Heart right ventricle (tissue), 16 donors: ENCODE measurements around the gene LRMDA. TPM values are rescaled to one million over a fixed set of nuclear protein-coding genes. Genes with fewer than 3 reads are reported as not detected.

ENCODE experiments used
- ATAC-seq, 8 donors: fragments of 200-7000 bp; cut with Tn5 transposase; one replicate each; pipeline ENCODE4 v1.9.1; 2020; ENCODE audit warnings: mild to moderate bottlenecking in 8 of 8, moderate library complexity in 8 of 8, moderate number of reproducible peaks in 1 of 8
- DNase-seq, 2 donors: peaks; one replicate each; pipeline ENCODE4 v3.0.0-alpha.2; 2020
- H3K27ac ChIP-seq, 10 donors: fragments of 200-600 bp; sonication (generic) in 2 of 10; one replicate each; pipeline versions ENCODE4 v1.5.0 to v1.8.0; 2020 to 2022; ENCODE audit warnings: mild to moderate bottlenecking in 3 of 10
- H3K27me3 ChIP-seq, 7 donors: fragments of 200-600 bp; one replicate each; pipeline ENCODE4 v1.8.0; 2021 to 2022; ENCODE audit warnings: mild to moderate bottlenecking in 2 of 7
- H3K36me3 ChIP-seq, 9 donors: fragments of 200-600 bp; sonication (generic) in 1 of 9; one replicate each; pipeline versions ENCODE4 v1.5.0 to v1.8.0; 2020 to 2022; ENCODE audit warnings: mild to moderate bottlenecking in 2 of 9
- H3K4me1 ChIP-seq, 9 donors: fragments of 200-600 bp; sonication (generic) in 1 of 9; one replicate each; pipeline versions ENCODE4 v1.5.0 to v1.8.0; 2020 to 2022; ENCODE audit warnings: mild to moderate bottlenecking in 4 of 9
- H3K4me3 ChIP-seq, 10 donors: fragments of 200-600 bp; sonication (generic) in 2 of 10; one replicate each; pipeline versions ENCODE4 v1.5.0 to v1.8.0; 2020 to 2022; ENCODE audit warnings: mild to moderate bottlenecking in 7 of 10, moderate library complexity in 2 of 10
- H3K9me3 ChIP-seq, 11 donors: fragments of 200-600 bp in 10 of 11; sonication (generic) in 2 of 11; one replicate each; pipeline versions ENCODE4 v1.5.0 to v1.8.0; 2013 to 2022; ENCODE audit warnings: mild to moderate bottlenecking in 2 of 11, control low read depth in 1 of 11, moderate library complexity in 1 of 11
- WGBS, 2 donors: extraction: QIAGEN DNeasy Blood & Tissue Kit; methylation state at CpG; one replicate each; pipeline ENCODE4 v1.1.7; 2013; ENCODE audit warnings: inconsistent platforms in 1 of 2; 5-methylcytosine and 5-hydroxymethylcytosine counted together
- intact Hi-C, 10 donors: fragments of 100-400 bp; cut with DNase I; formaldehyde crosslinking; loops; one replicate each; pipeline versions ENCODE4 v1.11.1 to v1.14.2; 2022
- polyA plus RNA-seq, 2 donors: library from polyadenylated mRNA; stranded (reverse); fragments of 200-250 nt; gene quantifications; one replicate each; pipeline ENCODE4 v1.2.3, GENCODE V29; 2013
- total RNA-seq, 10 donors: library from RNA; stranded (reverse); fragmentation: NEBNext Ultra II Directional in 3 of 10; extraction: Animal tissue kit (Norgen Biotek cat#: 25700) in 3 of 10; gene quantifications; one replicate each; pipeline versions ENCODE4 v1.2.1 to v1.2.4, GENCODE V29; 2021 to 2023
- TF ChIP-seq, protein P1 (sequence below), 9 donors: fragments of 200-600 bp; sonication (generic) in 2 of 9; IDR thresholded peaks; one replicate each; pipeline versions ENCODE4 v1.5.0 to v1.8.0; 2021 to 2022; ENCODE audit warnings: antibody characterized with exemption in 9 of 9, mild to moderate bottlenecking in 5 of 9, moderate library complexity in 1 of 9
- donor health status: Arrhythmogenic right ventricular cardiomyopathy.
- donor health status: ischemic (EF 13 %, LVEDD 7.1; RV severe dilation, severe dysfunction).
- donor health status: healthy with polysubstance abuse.
- donor health status: DM: no; HTN: yes; CAD: no.
- donor health status: DM: no; HTN: no; CAD: no.
- donor health status: ischemic (EF 25% LVEDD 6.9; RV normal size, moderate dysfunction).
- donor health status: ischemic (EF 25% LVEDD 5.7; RV mildly dilated, moderate dysfunction).
- donor health status: healthy.
- donor health status: DM: yes; HTN: yes; CAD: no.
- donor health status: Ischemic cardiomyopathy.
- donor health status: ischemic (EF 35%, LVEDD 5.7; RV mildly dilated, moderate dysfunction).
- donor health status: nonischemic (EF 11% LVEDD 7.7; RV severe dilation, severe dysfunction).
- donor health status: DM: yes; HTN: yes; CAD: no.
- donor health status: PGD.
- donor health status: ischemic (EF 29% LVEDD 5.4; RV normal size, mild dysfunction).
- donor health status: nonischemic (EF 23%, LVEDD 6.1; RV moderate dilation, normal function).

The LRMDA gene
- total and polyA plus RNA-seq, 12 donors: 4.0 to 59.8 (median 12.7) TPM

DNA sequence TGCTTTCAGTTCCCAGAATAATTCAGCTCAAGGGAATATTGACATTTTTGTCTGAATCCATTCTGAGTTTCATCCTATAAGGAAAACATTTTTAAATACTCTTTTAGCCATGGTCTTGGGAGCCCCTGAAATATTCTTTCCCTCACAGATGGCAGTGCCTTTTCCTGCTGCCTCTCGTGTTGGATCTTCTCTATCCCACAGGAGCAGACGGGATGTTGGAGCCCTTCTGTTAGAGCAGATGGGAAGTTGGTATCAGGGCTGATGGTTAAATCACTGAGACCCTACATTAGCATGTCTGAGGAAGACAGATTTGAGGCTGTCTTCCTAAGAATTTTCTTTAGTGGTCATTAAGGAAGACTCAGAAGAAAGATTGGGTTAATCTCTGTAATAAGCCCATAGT is 737.8 kb downstream of the LRMDA start:
- Histone ChIP-seq H3K4me1 (no peaks in the 10 kb centered on the region), H3K27me3 (no peaks in the 10 kb centered on the region), H3K27ac (no peak overlapping the region), H3K4me3 (no peak overlapping the region), H3K9me3 (peaks cover 0 to 19% (median 0%) of the 10 kb centered on the region in 11 donors), H3K36me3 (no peaks in the 10 kb centered on the region)
- ATAC-seq (no peak), DNase-seq (no peak)
- WGBS, 2 donors: 88 to 95% methylated on average over 2 of the region's 2 CpGs
- intact Hi-C loops: no loop called here
- TF ChIP-seq, protein P1, sequence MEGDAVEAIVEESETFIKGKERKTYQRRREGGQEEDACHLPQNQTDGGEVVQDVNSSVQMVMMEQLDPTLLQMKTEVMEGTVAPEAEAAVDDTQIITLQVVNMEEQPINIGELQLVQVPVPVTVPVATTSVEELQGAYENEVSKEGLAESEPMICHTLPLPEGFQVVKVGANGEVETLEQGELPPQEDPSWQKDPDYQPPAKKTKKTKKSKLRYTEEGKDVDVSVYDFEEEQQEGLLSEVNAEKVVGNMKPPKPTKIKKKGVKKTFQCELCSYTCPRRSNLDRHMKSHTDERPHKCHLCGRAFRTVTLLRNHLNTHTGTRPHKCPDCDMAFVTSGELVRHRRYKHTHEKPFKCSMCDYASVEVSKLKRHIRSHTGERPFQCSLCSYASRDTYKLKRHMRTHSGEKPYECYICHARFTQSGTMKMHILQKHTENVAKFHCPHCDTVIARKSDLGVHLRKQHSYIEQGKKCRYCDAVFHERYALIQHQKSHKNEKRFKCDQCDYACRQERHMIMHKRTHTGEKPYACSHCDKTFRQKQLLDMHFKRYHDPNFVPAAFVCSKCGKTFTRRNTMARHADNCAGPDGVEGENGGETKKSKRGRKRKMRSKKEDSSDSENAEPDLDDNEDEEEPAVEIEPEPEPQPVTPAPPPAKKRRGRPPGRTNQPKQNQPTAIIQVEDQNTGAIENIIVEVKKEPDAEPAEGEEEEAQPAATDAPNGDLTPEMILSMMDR (IDR thresholded peaks at IDR 0.05): no peak

DNA sequence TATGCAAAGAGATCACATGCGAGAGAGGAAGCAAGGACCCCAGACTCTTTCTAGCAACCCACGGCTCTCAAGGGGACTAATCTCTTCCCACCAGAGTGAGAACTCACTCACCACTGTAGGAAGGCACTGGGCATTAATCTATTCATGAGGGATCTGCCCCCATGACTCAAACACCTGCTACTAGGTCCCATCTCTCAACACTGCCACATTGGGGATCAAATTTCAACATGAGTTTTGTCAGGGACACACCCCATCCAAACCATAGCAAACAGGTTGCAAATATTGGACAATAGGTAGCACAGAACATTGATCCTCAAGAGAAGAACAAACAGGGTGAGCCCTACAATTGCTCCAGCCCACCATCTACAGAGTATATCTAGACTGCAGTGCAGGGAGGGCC is 740.6 kb downstream of the LRMDA start:
- intact Hi-C loops: no loop called here
- ATAC-seq (no peak), DNase-seq (no peak)
- Histone ChIP-seq H3K36me3 (no peaks in the 10 kb centered on the region), H3K9me3 (peaks cover 0 to 7% (median 0%) of the 10 kb centered on the region in 11 donors), H3K4me3 (no peak overlapping the region), H3K27me3 (no peaks in the 10 kb centered on the region), H3K27ac (no peak overlapping the region), H3K4me1 (no peaks in the 10 kb centered on the region)
- TF ChIP-seq, protein P1 (IDR thresholded peaks at IDR 0.05): no peak
- 89 to 93% methylated on average over 2 of the region's 2 CpGs for WGBS, 2 donors

DNA sequence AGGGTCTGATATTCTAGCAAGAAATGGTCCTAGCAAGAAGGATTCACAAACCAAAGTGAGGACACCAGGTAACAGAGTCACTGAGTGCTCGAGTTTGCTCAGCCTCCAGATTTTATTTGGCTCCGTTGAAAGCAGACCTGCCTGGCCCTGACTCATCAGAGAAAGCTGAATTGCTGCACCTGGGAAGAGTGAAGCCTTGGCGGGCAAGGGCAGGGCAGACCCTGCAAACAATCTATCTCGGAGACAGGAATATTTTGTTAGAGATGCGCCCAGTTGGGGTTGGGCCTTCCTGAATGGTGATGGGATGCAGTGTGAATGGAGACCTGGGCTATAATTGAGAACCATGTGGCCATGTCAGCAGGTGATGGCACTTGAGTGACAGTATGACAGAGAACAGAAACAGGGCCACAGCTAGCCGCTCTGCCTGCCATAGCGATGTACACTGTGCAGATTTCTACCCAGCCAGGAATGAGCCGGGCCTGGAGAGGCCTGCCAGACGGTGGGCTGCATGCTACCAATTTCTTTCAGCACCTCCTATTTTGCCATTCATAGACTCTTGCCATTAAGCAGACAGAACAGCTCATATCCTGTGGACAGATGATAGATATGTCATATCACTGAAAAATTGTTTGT is 744.2 kb downstream of the LRMDA start:
- 63 to 77% methylated on average over 9 of the region's 9 CpGs for WGBS, 2 donors
- H3K27me3 ChIP-seq: no peaks in the 10 kb centered on the region
- H3K4me3 ChIP-seq: no peak overlapping the region
- intact Hi-C loops: no loop called here
- peak in 1 of 8 donors; percentile 45 for ATAC-seq
- no peaks in the 10 kb centered on the region for H3K36me3 ChIP-seq
- H3K9me3 ChIP-seq: no peaks in the 10 kb centered on the region
- peaks cover 0 to 16% (median 0%) of the 10 kb centered on the region in 9 donors for H3K4me1 ChIP-seq
- DNase-seq: no peak
- no peak overlapping the region for H3K27ac ChIP-seq
- TF ChIP-seq, protein P1 (IDR thresholded peaks at IDR 0.05): no peak

DNA sequence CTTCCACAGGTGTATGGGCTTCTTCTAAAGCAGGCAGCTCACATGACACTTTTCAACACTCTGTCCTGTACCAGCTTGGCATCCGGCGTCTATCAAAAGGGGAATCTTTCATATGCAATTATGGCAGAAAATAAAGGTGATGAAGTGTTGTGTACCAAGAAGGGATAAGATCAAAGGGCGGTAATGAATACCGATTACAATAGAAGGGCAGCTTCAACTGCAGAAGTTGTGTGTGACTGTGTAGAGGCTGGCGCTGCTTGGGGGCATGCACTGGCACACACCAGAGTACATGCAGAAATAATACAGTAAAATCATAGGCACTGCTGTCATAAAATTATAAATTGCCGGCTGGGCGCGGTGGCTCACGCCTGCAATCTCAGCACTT is 744.7 kb downstream of the LRMDA start:
- H3K27ac ChIP-seq: no peak overlapping the region
- no peaks in the 10 kb centered on the region for H3K9me3 ChIP-seq
- intact Hi-C loops: no loop called here
- TF ChIP-seq, protein P1 (IDR thresholded peaks at IDR 0.05): no peak
- WGBS, 2 donors: 53 to 70% methylated on average over 9 of the region's 9 CpGs
- no peak overlapping the region for H3K4me3 ChIP-seq
- H3K27me3 ChIP-seq: no peaks in the 10 kb centered on the region
- DNase-seq (no peak), ATAC-seq (no peak)
- H3K36me3 ChIP-seq: no peaks in the 10 kb centered on the region
- H3K4me1 ChIP-seq: peaks cover 0 to 16% (median 0%) of the 10 kb centered on the region in 9 donors
